Raji (cell line): ENCODE measurements around the gene ACADSB.

Experiments used
- POLR2A ChIP-seq: IDR thresholded peaks from 2 replicates; pipeline ENCODE4 v1.6.1; 2011; ENCODE audit warnings: low read depth, low read length, control low read depth; ENCODE audit not compliant: insufficient read depth

The ACADSB gene

GRCh38 chr10:123093489-123093888, 84.7 kb downstream of the ACADSB start:
- TF ChIP-seq POLR2A = no peak

GRCh38 chr10:123096452-123096851, 87.6 kb downstream of the ACADSB start:
- TF ChIP-seq POLR2A = no peak

- no peak for TF ChIP-seq POLR2A
Measured at GRCh38 chr10:123097039-123097438, 88.2 kb downstream of the ACADSB start.

GRCh38 chr10:123100030-123100762, 91.4 kb downstream of the ACADSB start:
- no peak for TF ChIP-seq POLR2A

- TF ChIP-seq POLR2A = no peak
Measured at GRCh38 chr10:123101872-123102271, 93.1 kb downstream of the ACADSB start.

- TF ChIP-seq POLR2A = no peak
Measured at GRCh38 chr10:123102673-123103072, 93.9 kb downstream of the ACADSB start.

- TF ChIP-seq POLR2A = no peak
Measured at GRCh38 chr10:123103944-123104343, 95.1 kb downstream of the ACADSB start.
